Stimulated activated CD4-positive, alpha-beta T cell treated with anti-CD3 and anti-CD28 coated beads, TNF-alpha, amount 100 ng/mL, for 48 hours (primary cell): Measurements from ENCODE around the gene SLC34A1.
"Not testable (repeated sequence)": the region's sequence is repeated elsewhere in the genome, so short reads cannot be mapped to it uniquely, and the experiment has no call there.

Experiments used
- DNase-seq, 3 donors: peaks; one replicate each; pipeline ENCODE4 v3.0.0-alpha.2; 2020; ENCODE audit warnings: low read depth in 3 of 3

The SLC34A1 gene

DNA sequence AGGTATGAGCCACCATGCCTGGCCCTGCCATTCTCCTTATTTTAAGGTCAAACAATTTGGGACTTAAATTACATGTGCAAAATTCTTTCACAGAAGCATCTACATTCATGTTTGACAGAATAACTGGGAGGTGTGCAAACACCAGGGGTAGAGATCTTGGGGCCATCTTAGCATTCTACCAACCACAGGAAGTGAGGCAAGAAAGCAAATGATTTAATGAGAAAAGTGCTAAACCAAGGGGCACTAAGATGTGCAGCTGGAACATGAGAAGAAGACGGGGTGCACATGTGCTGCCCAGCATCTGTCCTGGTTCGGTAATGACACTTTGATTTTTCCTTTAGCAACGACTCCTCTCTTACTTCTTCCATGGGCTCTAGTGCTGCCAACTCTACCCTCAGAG lies 26.3 kb downstream of the SLC34A1 start:
- no peak for DNase-seq

DNA sequence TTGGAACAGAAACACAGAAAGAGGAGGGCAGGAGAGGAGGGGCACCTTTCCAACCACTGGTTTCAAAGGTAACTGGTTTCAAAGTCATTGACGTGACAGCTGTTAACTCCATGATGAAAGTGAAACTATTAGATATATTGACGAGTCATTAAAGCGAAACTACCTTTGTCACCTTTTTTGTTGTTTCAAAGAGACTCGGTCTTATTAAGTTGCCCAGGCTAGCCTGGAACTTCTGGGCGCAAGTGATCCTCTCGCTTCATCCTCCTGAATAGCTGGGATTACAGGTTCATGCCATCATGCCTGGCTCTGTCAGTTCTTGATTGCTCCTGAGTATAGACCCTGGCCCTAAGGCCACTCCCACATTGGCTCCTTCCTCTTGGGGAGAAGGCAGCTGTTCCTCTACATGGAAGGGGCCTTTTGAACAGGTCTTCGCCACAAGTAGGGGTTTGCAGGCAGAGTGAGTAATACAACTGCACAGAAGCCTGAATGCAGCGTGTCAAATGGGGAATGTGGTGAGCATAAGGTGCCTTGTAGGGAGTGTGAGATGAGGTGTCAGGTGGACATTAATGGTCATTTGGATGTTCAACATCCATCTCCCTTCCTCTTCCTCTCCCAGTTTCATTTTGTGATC lies 28.5 kb downstream of the SLC34A1 start:
- DNase-seq = no peak

DNA sequence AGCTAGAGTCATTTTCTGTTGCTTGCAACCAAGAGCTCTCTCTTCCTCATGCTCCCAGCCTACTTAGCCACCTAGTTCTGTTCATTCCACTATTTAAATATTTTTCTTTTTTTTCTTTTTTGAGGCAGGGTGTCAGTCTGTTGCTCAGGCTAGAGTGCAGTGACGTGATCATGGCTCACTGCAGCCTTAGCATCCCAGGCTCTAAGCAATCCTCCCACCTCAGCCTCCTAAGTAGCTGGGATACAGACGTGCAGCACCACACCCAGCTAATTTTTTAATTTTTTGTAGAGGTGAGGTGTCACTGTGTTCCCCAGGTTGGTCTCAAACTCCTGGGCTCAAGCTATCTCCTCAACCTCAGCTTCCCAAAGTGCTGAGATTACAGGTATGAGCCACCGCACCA lies 30.2 kb downstream of the SLC34A1 start:
- DNase-seq = no peak

DNA sequence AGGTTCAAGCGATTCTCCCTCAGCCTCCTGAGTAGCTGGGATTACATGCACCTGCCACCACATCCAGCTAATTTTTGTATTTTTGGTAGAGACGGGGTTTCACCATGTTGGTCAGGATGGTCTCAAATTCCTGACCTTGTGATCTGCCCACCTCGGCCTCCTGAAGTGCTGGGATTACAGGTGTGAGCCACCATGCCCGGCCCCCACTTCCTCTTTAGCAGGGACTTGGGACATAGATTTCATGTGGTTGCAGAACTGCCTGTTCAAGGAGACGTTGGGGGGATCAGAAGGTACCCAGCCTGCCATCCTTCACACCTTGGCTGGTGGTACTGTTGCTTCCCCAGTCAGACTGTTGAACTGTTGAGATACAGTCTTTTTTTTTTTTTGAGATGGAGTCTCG lies 32.8 kb downstream of the SLC34A1 start:
- not testable (repeated sequence) for DNase-seq

DNA sequence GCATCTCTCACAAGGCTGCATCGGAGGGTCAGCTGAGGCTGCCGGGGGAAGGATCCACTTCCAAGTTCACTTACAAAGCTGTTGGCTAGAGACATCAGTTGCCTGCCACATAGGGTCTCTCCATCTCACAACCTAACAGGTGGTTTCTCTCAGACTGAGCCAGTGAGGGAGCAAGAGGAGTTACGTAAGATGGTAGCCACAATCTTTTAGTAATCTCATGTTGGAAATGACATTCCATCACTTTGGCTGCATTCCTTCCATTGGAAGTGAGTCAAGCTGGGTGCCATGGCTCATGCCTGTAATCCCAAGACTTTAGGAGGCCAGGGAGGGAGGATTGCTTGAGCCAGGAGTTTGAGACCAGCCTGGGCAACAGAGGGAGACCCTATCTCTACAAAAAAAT lies 34.8 kb downstream of the SLC34A1 start:
- DNase-seq = no peak

DNA sequence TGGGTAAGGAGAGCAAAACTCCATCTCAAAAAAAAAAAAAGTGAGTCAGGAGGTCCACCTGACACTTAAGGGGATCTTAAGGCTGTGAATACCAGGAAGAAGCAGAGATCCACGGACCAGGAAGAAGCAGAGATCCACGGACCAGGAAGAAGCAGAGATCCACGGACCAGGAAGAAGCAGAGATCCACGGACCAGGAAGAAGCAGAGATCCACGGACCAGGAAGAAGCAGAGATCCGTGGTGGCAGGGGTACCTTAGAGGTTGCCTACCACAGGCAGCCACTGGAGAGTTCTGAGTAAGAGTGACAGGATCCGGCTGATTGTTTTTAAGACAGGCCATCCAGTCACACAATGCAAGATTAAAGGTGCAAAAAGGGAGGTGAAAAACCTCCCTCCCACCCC lies 36.2 kb downstream of the SLC34A1 start:
- DNase-seq = not testable (repeated sequence)

DNA sequence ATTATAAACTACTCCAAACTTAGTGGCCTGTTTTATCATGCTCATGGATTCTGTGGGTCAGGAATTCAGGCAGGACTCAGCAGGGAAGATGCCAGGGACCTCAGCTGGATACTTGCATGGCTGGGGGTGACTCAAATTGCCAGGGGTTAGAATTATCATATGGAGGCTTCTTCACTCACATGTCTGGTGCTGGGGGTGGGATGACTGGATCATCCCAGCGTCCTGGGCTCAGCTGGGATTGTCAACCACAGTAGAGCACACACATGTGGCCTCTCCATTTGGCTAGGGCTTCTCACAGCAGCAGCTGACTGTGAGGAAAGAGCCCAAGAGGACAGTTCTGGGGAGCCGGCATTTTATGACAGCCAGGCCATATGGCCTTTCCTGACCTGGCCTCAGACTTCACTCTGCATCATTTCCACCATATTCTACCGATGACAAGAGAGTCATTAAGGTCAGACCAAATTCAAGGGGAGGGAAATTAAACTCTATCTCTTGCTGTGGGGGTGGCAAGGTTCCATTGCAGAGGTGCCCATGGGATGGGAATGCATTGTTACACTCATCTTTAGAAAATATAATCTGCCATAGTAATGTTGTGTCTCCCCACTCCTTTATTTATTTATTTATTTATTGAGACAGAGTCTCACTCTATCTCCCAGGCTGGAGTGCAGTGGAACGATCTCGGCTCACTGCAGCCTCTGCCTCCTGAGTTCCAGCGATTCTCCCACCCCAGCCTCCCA lies 37.0 kb downstream of the SLC34A1 start:
- DNase-seq = no peak

DNA sequence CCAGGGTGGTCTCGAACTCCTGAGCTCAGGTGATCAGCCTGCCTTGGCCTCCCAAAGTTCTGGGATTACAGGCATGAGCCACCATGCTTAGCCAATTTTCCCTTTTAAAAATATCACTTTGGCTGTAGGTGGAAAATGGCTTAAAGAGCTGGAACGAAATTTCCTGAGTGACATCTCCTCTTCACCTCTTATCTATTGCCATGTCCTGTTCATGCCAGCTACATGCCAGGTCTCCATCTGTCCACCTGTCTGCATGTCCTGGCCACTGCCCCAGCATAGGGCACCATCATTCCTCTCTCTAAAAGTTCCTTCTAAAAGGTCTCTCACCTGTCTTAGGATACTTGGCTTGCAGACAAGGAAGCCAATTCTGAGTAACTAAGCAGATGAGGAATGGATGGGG lies 39.4 kb downstream of the SLC34A1 start:
- no peak for DNase-seq

DNA sequence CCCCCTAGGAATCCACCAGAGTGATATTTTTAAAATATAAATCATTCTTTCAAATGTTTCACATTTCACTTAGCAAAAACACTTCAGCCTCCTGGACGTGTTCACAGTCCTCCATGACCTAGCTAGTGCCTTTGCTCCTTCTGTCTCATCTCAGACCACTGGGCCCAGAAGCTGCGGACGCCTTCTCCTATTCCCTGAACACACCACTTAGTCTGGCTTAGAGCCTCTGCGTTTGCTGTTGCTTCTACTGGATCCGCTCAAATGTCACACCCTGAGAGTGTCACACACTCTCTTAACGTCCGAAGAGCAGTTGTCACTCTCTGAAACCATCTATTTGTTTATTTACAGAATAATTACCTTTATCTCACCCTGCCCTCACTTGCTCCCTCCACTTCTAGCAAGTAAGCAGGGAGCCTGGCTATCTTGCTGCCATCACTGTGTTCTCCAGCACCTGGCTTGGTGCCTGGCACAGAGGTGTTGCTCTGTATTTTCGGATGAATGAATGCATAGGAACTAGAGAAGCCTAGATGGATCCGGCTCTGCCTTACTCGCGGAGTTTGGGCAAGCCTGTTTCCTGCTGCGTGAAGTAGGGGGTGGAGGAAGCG lies 41.1 kb downstream of the SLC34A1 start:
- DNase-seq = no peak

DNA sequence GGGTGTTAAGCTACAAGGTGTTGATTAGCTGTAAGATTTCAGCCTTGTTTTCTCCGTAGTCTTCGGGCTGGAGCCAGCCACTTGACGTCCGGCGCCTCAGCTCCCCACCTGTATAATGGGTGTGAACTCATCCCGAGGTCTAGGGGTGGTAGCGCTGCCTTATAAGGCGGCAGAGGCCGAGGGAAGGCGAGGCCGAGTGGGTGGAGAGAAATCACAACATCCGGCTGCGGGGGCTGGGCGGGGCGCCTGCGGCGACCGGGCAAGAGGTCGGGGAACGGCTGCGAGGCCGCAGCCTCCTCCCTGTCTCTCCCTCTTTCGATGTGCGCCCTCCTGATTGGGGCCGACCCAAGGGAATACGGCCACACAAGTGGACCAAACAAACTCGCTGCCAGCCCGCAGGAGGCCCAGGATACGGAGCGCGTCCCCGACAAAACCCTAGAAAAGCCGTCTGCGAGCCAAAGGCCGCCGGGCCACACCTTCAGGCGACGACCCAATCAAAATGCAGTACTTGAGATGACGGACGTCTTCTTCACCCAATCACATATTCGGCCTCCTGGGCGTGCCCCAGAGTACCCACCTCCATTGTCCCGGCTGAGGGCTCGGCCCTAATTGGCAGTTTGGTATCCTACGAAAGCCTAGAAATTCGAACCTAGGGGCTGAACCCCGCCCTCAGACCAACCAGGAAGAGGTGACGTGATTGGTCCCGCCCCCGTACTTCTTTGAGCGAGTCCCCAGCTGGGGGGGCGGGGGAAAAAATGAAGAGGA lies 41.7 kb downstream of the SLC34A1 start:
- peak; percentile 99 to 100 (median 99) for DNase-seq

DNA sequence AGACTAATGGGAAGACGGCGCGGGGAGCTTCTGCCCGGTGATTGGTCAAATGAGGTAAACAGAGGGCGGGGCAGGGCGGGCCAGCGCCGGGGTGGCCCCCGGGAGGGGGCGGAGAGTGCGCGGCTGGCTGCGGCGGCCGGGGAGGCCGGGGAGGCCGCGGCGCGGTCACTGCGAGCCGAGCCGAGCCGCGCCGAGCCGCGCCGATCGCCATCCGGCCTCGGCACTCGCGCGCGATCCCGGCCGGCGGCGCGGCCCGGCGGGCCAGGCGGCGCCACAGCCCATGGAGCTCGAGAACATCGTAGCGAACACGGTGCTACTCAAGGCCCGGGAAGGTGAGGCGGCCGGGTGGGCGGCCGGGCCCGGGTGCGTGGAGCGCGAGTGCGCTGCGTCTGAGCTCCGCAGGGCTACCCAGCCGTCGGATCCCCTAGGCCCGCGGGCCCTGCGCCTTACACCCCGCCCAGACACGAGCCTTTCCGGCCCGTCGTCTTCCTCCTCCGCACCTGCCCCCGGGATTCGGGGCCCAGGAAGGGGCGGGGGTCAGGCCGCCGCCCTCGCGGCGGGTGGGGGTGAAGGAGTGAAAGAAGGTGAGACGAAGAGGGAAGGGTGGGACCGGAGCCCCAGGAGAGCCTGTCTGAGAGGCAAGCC lies 42.5 kb downstream of the SLC34A1 start, which contains the start of gene GRK6:
TSS of gene GRK6 (plus strand) at position 111 of the 645 bp plus-strand sequence. CDS start at position 281, 170 bp downstream.
- DNase-seq = peak in 1 of 3 donors; percentile 48

DNA sequence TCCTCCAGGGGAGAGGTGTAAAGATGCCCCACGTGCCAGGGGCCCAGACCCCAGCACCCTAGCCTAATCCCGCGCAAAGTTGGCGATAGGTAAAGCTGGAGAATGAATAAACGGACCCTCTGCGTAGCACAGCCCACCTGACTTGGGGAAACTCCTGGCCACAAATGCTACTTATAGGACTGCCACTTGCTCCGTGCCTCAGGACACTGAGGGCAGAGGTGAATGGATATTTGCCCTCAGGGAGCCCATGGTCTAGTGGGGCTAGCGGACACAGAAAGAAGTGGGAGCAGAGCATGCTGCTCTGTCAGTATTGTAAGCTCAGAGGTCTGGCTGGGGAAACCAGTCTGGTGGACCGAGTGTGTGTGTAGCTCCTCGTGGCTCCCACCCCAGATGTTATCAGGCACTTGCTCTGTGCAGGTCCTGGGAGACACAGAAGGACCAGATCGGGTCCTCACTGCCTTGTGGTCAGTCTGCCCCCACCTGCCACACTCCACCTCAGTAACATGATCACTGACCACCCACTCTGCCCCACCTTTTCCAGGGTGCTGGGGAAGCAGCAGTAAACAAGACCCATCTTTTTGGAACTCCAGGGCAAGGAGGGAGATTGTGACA lies 43.1 kb downstream of the SLC34A1 start:
- DNase-seq = no peak

DNA sequence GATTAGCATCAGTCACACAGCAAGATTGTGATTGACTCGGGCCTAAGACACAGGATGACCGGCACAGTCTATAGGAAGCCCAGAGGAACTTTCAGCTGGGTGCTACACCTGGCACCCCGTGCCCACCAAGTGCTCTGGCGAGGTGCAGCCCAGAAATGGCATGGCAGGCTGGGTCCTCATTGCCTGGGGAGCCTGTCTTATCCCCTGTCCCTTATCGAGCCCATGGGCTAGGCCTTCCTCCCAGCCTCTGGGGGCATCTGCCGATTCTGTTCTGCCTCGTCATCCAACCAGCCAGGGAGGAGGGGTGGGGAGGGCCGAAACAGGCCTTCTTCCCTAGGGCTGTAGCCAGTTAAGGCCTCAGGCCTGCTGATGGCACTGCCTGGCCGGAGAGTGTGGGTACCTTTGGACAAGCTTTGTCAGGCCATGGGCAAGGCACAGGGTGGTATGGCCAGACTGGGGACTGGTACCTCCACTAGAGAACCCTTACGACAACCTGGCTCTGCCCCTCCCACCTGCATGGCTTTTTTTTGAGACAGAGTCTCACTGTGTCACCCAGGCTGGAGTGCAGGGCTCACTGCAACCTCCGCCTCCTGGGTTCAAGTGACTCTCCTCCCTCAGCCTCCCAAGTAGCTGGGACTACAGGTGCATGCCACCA lies 43.8 kb downstream of the SLC34A1 start:
- no peak for DNase-seq

DNA sequence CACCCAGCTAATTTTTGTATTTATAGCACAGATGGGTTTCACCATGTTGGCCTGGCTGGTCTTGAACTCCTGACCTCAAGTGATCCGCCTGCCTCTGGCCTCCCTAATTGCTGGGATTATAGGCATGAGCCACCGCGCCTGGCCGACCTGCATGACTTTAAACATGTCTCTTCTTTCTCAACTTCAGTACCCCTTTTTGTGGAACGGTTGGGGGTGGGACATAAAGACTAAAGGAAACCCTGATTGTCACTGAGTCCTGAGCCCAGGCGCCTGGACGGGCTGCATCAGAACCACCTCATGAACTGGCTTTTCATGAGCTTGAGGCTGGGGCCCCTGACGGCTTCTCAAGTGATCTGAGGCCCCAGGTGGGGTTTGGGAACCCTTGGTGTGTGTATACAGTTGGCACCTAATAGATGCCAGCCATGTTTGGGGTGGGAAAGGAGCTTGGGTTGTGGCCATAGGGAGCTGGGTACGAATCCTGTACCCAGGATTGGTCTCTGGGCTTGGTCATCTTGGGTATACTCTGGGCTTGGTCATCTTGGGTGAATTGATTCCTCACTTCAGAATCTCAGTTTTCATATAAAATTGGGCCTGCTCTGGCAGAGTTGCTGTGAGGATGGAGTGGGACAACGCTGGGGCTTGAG lies 44.5 kb downstream of the SLC34A1 start:
- no peak for DNase-seq

DNA sequence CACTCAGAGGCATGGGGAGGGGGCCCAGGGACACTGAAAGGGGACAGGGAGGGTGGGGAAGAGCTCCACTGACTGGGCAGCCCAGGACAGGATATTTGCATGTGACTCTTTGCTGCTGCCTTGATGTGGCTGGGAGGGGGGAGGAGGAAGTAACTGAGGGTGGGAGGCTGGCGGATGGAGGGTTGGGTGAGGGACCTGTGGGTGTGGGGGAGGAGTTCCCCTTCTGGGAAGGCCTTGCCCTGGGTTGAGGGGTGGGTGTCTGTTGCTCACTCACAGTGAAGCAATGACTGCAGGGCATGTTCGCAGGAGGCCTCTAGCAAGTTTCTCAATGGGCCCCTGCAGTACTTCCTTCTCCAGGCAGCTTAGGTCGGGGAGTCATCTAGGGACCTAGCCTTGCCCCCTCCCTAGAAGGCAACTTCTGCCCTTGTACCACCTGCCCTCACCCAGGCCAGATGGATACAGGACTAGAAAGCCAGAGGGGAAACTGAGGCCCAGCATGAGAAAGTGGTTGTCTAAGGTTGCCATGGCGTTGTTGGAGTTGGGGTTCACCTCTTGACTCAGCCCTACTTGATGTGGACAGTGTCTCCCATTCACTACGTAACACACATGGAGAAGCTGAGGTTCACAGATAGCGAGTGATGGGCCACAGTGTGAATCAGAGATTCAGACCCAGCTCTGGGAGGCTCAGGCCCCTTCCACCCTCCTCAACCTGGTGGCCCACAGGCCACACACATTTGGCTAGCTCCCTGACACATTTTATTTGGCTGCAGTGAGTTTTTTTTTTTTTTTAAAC lies 45.2 kb downstream of the SLC34A1 start:
- peak; percentile 69 to 88 (median 88) for DNase-seq

DNA sequence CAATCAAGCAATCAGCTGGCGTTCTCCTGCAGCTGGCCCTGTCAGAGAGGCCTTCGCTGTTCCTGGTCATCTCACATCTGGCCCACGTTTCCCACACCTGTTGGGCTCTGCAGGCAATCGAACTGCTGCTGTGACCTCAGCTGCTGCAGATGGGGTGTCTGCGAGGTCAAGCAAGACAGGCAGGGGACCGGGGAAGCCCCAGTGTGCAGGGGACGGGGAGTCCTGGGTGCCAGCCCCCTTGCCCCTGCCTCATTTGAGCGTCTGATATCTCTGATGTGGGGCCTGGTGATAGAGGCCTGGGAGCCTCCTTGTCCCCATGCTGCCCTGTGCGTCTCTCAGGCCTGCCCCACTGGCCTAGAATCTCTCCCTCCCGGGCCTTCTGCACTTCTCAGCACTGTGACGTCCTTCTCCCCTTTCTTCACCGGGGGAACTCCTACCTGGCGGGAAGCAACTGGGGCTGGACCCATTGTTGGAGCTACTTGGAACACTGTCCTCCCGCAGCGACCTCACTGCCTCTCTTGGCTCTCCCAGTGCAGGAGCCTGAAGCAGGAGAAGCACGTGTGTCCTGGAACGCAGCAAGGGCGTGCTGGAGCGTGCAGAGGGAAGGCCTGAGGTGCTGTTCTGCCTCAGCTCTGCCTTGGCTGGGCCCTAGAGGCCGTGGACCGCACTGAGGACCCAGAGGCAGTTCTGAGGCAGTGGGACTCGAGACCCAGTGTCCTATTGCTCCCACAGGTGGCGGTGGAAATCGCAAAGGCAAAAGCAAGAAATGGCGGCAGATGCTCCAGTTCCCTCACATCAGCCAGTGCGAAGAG lies 46.1 kb downstream of the SLC34A1 start:
- DNase-seq = no peak

DNA sequence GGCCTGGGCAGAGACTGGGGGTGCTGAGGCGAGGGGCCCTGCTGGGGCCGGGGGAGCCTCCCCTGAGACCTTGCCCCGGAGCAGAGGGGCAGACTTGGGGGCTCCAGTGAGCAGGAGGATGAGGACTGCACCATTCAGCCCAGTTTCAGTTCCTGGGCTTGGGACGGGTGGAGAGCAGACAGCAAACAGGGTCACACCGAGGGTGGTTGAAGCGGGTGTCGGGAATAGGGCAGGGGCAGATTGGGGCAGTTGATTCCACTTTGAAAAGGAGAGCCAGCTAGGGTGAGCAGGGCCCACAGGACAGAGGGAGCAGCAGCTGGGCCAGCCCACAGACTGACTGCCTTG lies 46.7 kb downstream of the SLC34A1 start:
- no peak for DNase-seq

DNA sequence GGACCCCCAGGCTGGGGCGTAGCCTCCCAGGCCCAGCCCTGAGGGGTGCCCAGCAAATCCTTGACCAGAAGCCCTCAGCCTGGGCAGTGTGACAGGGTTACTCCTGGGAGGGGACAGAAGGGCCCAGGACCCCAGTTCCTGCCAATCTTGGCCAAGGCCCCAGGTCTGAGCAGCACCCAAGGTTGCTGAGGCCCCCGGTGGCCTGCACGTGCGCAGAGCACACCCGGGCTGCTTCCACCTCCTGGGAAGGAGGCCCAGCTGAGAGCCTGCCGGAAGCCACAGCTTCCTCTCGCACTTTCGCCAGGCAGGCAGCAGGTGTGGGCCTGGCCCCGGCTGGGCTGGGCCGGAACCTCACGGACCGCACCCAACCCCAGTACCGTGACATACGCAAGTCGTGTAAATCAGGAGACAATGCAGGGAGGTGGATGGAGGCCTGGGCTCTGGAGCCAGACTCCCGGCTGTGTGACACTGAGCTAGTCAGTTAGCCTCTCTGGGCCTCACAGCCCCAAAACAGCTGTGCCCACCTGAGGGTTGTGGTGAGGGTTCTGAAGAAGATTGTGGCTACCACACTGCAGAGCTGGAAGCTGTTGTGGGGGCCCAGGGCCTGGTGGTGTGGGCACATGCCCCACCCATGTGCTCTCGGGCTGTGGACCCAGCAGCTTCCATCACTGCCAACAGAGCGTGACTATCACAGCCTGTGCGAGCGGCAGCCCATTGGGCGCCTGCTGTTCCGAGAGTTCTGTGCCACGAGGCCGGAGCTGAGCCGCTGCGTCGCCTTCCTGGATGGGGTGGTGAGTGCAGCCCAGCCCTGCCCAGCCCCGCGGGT lies 47.3 kb downstream of the SLC34A1 start:
- DNase-seq = peak in 1 of 3 donors; percentile 77
